GM18526 (cell line): ENCODE results near the gene LRRC45.

Experiments used
- POLR2A ChIP-seq: IDR thresholded peaks from 3 replicates; pipeline ENCODE4 v1.6.1; 2011; ENCODE audit not compliant: insufficient read length; ENCODE audit errors: extremely low read depth

Gene LRRC45

GRCh38 chr17:82054351-82055022, 31.4 kb downstream of the LRRC45 start:
- TF ChIP-seq POLR2A: no peak

GRCh38 chr17:82055023-82055964, 32.2 kb downstream of the LRRC45 start:
- TF ChIP-seq POLR2A: no peak

GRCh38 chr17:82055965-82056728, 33.0 kb downstream of the LRRC45 start:
- TF ChIP-seq POLR2A: no peak

GRCh38 chr17:82056729-82057621, 33.9 kb downstream of the LRRC45 start:
- TF ChIP-seq POLR2A: no peak

- TF ChIP-seq POLR2A: no peak
These were observed 35.2 kb downstream of the LRRC45 start for GRCh38 chr17:82058230-82058854.

GRCh38 chr17:82058855-82059249, 35.7 kb downstream of the LRRC45 start:
- no peak for TF ChIP-seq POLR2A

- no peak for TF ChIP-seq POLR2A
These were observed 36.3 kb downstream of the LRRC45 start for GRCh38 chr17:82059272-82060000.

- TF ChIP-seq POLR2A: no peak
These were observed 36.9 kb downstream of the LRRC45 start for GRCh38 chr17:82060001-82060380.

- no peak for TF ChIP-seq POLR2A
These were observed 37.5 kb downstream of the LRRC45 start for GRCh38 chr17:82060614-82061013.

- no peak for TF ChIP-seq POLR2A
These were observed 38.2 kb downstream of the LRRC45 start for GRCh38 chr17:82061047-82061925.

- TF ChIP-seq POLR2A: no peak
These were observed 39.2 kb downstream of the LRRC45 start for GRCh38 chr17:82062076-82062983.

- no peak for TF ChIP-seq POLR2A
These were observed 39.9 kb downstream of the LRRC45 start for GRCh38 chr17:82062984-82063368.
